Measurements from ENCODE around the gene UBA5. TPM values are rescaled to one million over a fixed set of nuclear protein-coding genes. Genes with fewer than 3 reads are reported as not detected.

The UBA5 gene
- total and polyA plus RNA-seq, 9 of the 15 experiments (the other 6 are each of a cell fraction or from before 2014, with no cell fraction given): 8.1 to 71.1 (median 29.4) TPM

GRCh38 chr3:132637590-132637989, 22.5 kb upstream of the UBA5 start:
- Histone ChIP-seq H3K4me1 (replicated peaks in 1 of 2; ENCODE audit: control insufficient read depth in 2 of 2, insufficient read depth in 2 of 2, low read length in 2 of 2) (no peaks in the 10 kb centered on the region), H3K27me3 (ENCODE audit: control insufficient read depth in 2 of 2, insufficient read depth in 2 of 2, low read length in 2 of 2) (no peaks in the 10 kb centered on the region), H3K9me1 (ENCODE audit: control insufficient read depth, insufficient read depth, low read length) (no peaks in the 10 kb centered on the region), H3K4me2 (ENCODE audit: insufficient read depth, low read length) (no peak overlapping the region), H3K79me2 (ENCODE audit: control insufficient read depth, insufficient read depth, low read length) (no peaks in the 10 kb centered on the region), H3K9me3 (replicated peaks; ENCODE audit: control insufficient read depth, insufficient read depth, low read depth, low read length) (no peaks in the 10 kb centered on the region), H3K9ac (ENCODE audit: insufficient read depth in 1 of 2, low read depth in 2 of 2, low read length in 2 of 2) (no peak overlapping the region), H4K20me1 (replicated peaks; ENCODE audit: control insufficient read depth, insufficient read depth, low read length) (no peaks in the 10 kb centered on the region), H3K27ac (ENCODE audit: extremely low read depth, low read depth, low read length) (no peak overlapping the region), H3K36me3 (ENCODE audit: control insufficient read depth, insufficient read depth, low read length) (no peaks in the 10 kb centered on the region), H3K4me3 (no peak overlapping the region), H2AFZ (ENCODE audit: low read depth, low read length) (no peak overlapping the region)
- intact Hi-C loops (cut with micrococcal nuclease): no loop called here
- no peak for ATAC-seq
- no peak for DNase-seq (ENCODE audit: extremely low read depth in 1 of 4, low spot score in 3 of 4)
- WGBS (ENCODE audit: insufficient coverage, low coverage, missing lambda C conversion rate): 30% methylated on average over 1 of the region's 1 CpG
- CTCF ChIA-PET (ENCODE audit: low intra/inter-chr PET ratio): no interaction called here
- POLR2A ChIA-PET: no interaction called here
- FAIRE-seq: no peak
- in situ Hi-C loops (cut with MboI): no loop called here
- no TSS peak for BruUV-seq (replicated peaks)
- TF ChIP-seq MTA2 (IDR thresholded peaks at IDR 0.05; ENCODE audit: low read depth) (no peak), ZNF511 (CRISPR knock-in tag; IDR thresholded peaks at IDR 0.05) (no peak), MLLT1 (IDR thresholded peaks at IDR 0.05) (no peak), MNT (conservative IDR thresholded peaks at IDR 0.05) (no peak), ETS2 (tag; IDR thresholded peaks at IDR 0.05; ENCODE audit: borderline replicate concordance, poor library complexity, severe bottlenecking) (no peak), REST (IDR thresholded peaks at IDR 0.05; ENCODE audit: borderline replicate concordance) (no peak), REST (CRISPR knock-in tag; IDR thresholded peaks at IDR 0.05; ENCODE audit: low read depth) (no peak), TOE1 (IDR thresholded peaks at IDR 0.05; ENCODE audit: borderline replicate concordance) (no peak), TOE1 (CRISPR knock-in tag; IDR thresholded peaks at IDR 0.05; ENCODE audit: borderline replicate concordance, low read depth) (no peak), FOXA3 (CRISPR knock-in tag; conservative IDR thresholded peaks at IDR 0.05 in 1 of 2, IDR thresholded peaks at IDR 0.05 in 1 of 2) (no peak)

Measured in K562 (cell line).